ENCODE measurements around the gene PANK1. TPM values are rescaled to one million over a fixed set of nuclear protein-coding genes. Genes with fewer than 3 reads are reported as not detected.

PANK1 gene
- total RNA-seq, 1 donor from 2014 or later = 7.9 TPM

- H3K9me3 ChIP-seq (ENCODE audit: insufficient read depth, low read depth, low read length) = no peaks in the 10 kb centered on the region
- no peaks in the 10 kb centered on the region for H3K4me1 ChIP-seq (ENCODE audit: insufficient read depth, low read length)
- DNase-seq (ENCODE audit: low read depth) (no peak), FAIRE-seq (no peak)
- H3K27ac ChIP-seq (ENCODE audit: low read depth, low read length) = no peak overlapping the region
- no peak overlapping the region for H3K4me2 ChIP-seq (ENCODE audit: low read length)
- H3K27ac Mint-ChIP-seq (ENCODE audit: unreplicated experiment) = no peak overlapping the region
- peaks cover 8% of the 10 kb centered on the region for H3K4me1 Mint-ChIP-seq (ENCODE audit: low read depth, unreplicated experiment)
- peaks cover 3% of the 10 kb centered on the region for H3K36me3 Mint-ChIP-seq (ENCODE audit: low read depth, unreplicated experiment)
- no peak overlapping the region for H2AFZ ChIP-seq (ENCODE audit: low read depth, low read length)
- no peak overlapping the region for H3K4me3 ChIP-seq (ENCODE audit: insufficient read depth, low read depth, low read length)
- no peaks in the 10 kb centered on the region for H3K9me3 Mint-ChIP-seq (ENCODE audit: unreplicated experiment)
- peaks cover 27% of the 10 kb centered on the region for H3K79me2 ChIP-seq (ENCODE audit: insufficient read depth, low read length)
- no peak overlapping the region for H3K4me3 Mint-ChIP-seq (ENCODE audit: unreplicated experiment)
- no peak overlapping the region for H3K9ac ChIP-seq (ENCODE audit: low read length)
- TF ChIP-seq CTCF (IDR thresholded peaks at IDR 0.05; ENCODE audit: insufficient read depth, low read depth, low read length) = no peak
- TF ChIP-seq EZH2 (IDR thresholded peaks at IDR 0.05; ENCODE audit: insufficient read depth, low read length) = no peak
- H3K27me3 ChIP-seq (ENCODE audit: insufficient read depth, low read length) = no peaks in the 10 kb centered on the region
- no peaks in the 10 kb centered on the region for H3K27me3 Mint-ChIP-seq (ENCODE audit: low read depth, unreplicated experiment)
- H3K36me3 ChIP-seq (ENCODE audit: insufficient read depth, low read length) = no peaks in the 10 kb centered on the region
- peaks cover 20% of the 10 kb centered on the region for H4K20me1 ChIP-seq (ENCODE audit: insufficient read depth, low read length)
These were observed 10.4 kb downstream of the PANK1 start for GRCh38 chr10:89634637-89635036.

GRCh38 chr10:89633484-89633883 lies 11.6 kb downstream of the PANK1 start:
- no peaks in the 10 kb centered on the region for H3K36me3 ChIP-seq (ENCODE audit: insufficient read depth, low read length)
- DNase-seq (ENCODE audit: low read depth) (peak; percentile 81), FAIRE-seq (peak; percentile 50)
- no peak for TF ChIP-seq CTCF (IDR thresholded peaks at IDR 0.05; ENCODE audit: insufficient read depth, low read depth, low read length)
- no peak overlapping the region for H3K4me3 ChIP-seq (ENCODE audit: insufficient read depth, low read depth, low read length)
- no peak overlapping the region for H2AFZ ChIP-seq (ENCODE audit: low read depth, low read length)
- no peak overlapping the region for H3K9ac ChIP-seq (ENCODE audit: low read length)
- no peak overlapping the region for H3K4me2 ChIP-seq (ENCODE audit: low read length)
- no peaks in the 10 kb centered on the region for H3K27me3 Mint-ChIP-seq (ENCODE audit: low read depth, unreplicated experiment)
- H3K4me3 Mint-ChIP-seq (ENCODE audit: unreplicated experiment) = no peak overlapping the region
- no peaks in the 10 kb centered on the region for H3K9me3 ChIP-seq (ENCODE audit: insufficient read depth, low read depth, low read length)
- H3K79me2 ChIP-seq (ENCODE audit: insufficient read depth, low read length) = peaks cover 15% of the 10 kb centered on the region
- no peaks in the 10 kb centered on the region for H3K4me1 ChIP-seq (ENCODE audit: insufficient read depth, low read length)
- H3K27me3 ChIP-seq (ENCODE audit: insufficient read depth, low read length) = no peaks in the 10 kb centered on the region
- no peaks in the 10 kb centered on the region for H3K9me3 Mint-ChIP-seq (ENCODE audit: unreplicated experiment)
- no peak overlapping the region for H3K27ac ChIP-seq (ENCODE audit: low read depth, low read length)
- H4K20me1 ChIP-seq (ENCODE audit: insufficient read depth, low read length) = peaks cover 9% of the 10 kb centered on the region
- peaks cover 3% of the 10 kb centered on the region for H3K36me3 Mint-ChIP-seq (ENCODE audit: low read depth, unreplicated experiment)
- no peak overlapping the region for H3K27ac Mint-ChIP-seq (ENCODE audit: unreplicated experiment)
- H3K4me1 Mint-ChIP-seq (ENCODE audit: low read depth, unreplicated experiment) = peaks cover 8% of the 10 kb centered on the region

GRCh38 chr10:89632824-89633223 lies 12.2 kb downstream of the PANK1 start:
- Histone ChIP-seq H3K4me2 (ENCODE audit: low read length) (no peak overlapping the region), H3K79me2 (ENCODE audit: insufficient read depth, low read length) (peaks cover 9% of the 10 kb centered on the region), H3K27me3 (ENCODE audit: insufficient read depth, low read length) (no peaks in the 10 kb centered on the region), H3K9me3 (ENCODE audit: insufficient read depth, low read depth, low read length) (no peaks in the 10 kb centered on the region), H3K27ac (ENCODE audit: low read depth, low read length) (no peak overlapping the region), H3K4me1 (ENCODE audit: insufficient read depth, low read length) (no peaks in the 10 kb centered on the region), H2AFZ (ENCODE audit: low read depth, low read length) (no peak overlapping the region), H4K20me1 (ENCODE audit: insufficient read depth, low read length) (peaks cover 9% of the 10 kb centered on the region), H3K36me3 (ENCODE audit: insufficient read depth, low read length) (no peaks in the 10 kb centered on the region), H3K4me3 (ENCODE audit: insufficient read depth, low read depth, low read length) (no peak overlapping the region), H3K9ac (ENCODE audit: low read length) (no peak overlapping the region)
- DNase-seq (ENCODE audit: low read depth) (no peak), FAIRE-seq (no peak)
- H3K9me3 Mint-ChIP-seq (ENCODE audit: unreplicated experiment) = no peaks in the 10 kb centered on the region
- no peak overlapping the region for H3K27ac Mint-ChIP-seq (ENCODE audit: unreplicated experiment)
- TF ChIP-seq CTCF (IDR thresholded peaks at IDR 0.05; ENCODE audit: insufficient read depth, low read depth, low read length) (no peak), EZH2 (IDR thresholded peaks at IDR 0.05; ENCODE audit: insufficient read depth, low read length) (no peak)
- peaks cover 3% of the 10 kb centered on the region for H3K36me3 Mint-ChIP-seq (ENCODE audit: low read depth, unreplicated experiment)
- peaks cover 11% of the 10 kb centered on the region for H3K4me1 Mint-ChIP-seq (ENCODE audit: low read depth, unreplicated experiment)
- H3K27me3 Mint-ChIP-seq (ENCODE audit: low read depth, unreplicated experiment) = no peaks in the 10 kb centered on the region
- H3K4me3 Mint-ChIP-seq (ENCODE audit: unreplicated experiment) = no peak overlapping the region
